Suprapubic skin (tissue), 4 donors: ENCODE results near the gene CCSER1.

Experiments
- CTCF ChIP-seq, 2 donors: fragments of 200-600 bp in 1 of 2; fragments of 450-650 bp in 1 of 2; sonication (generic) in 1 of 2; IDR thresholded peaks; one replicate each; pipeline ENCODE4 v1.5.1; 2016 to 2019; ENCODE audit warnings: antibody characterized with exemption in 2 of 2, mild to moderate bottlenecking in 1 of 2, moderate library complexity in 1 of 2
- EP300 ChIP-seq: sonication (generic); formaldehyde crosslinking; IDR thresholded peaks from one replicate; pipeline ENCODE4 v1.6.1; 2017; ENCODE audit warnings: antibody characterized with exemption
- POLR2A ChIP-seq, 2 donors: fragments of 450-650 bp; IDR thresholded peaks; one replicate each; pipeline ENCODE4 v1.6.1; 2017; ENCODE audit warnings: antibody characterized with exemption in 2 of 2, mild to moderate bottlenecking in 2 of 2, moderate library complexity in 2 of 2
- POLR2AphosphoS5 ChIP-seq, 3 donors: sonication (generic); formaldehyde crosslinking; IDR thresholded peaks; one replicate each; pipeline ENCODE4 v1.6.1; 2017; ENCODE audit warnings: antibody characterized with exemption in 3 of 3

GRCh38 chr4:90815569-90815968 is 688.4 kb downstream of the CCSER1 start:
- no peak for TF ChIP-seq CTCF (IDR thresholded peaks at IDR 0.05)
- no peak for TF ChIP-seq POLR2AphosphoS5 (IDR thresholded peaks at IDR 0.05)
- no peak for TF ChIP-seq POLR2A (IDR thresholded peaks at IDR 0.05)
- no peak for TF ChIP-seq EP300
